DMS 273 treated with DMSO at 0.1 percent for 48 hours (cell line): ENCODE measurements around the gene ATF2.

ENCODE experiments used
- DNase-seq: peaks from one replicate; lab custom pipeline; 2025; lab: John Stamatoyannopoulos, UW

The ATF2 gene

GRCh38 chr2:175080479-175080878, 87.5 kb downstream of the ATF2 start:
- DNase-seq, result no peak

- DNase-seq, result no peak
Observed at GRCh38 chr2:175076272-175076671, 91.7 kb downstream of the ATF2 start.

GRCh38 chr2:175074478-175074877, 93.5 kb downstream of the ATF2 start:
- no peak for DNase-seq

GRCh38 chr2:175068534-175068933, 99.5 kb downstream of the ATF2 start:
- no peak for DNase-seq

GRCh38 chr2:175066411-175066810, 101.6 kb downstream of the ATF2 start:
- no peak for DNase-seq

- DNase-seq, result no peak
Observed at GRCh38 chr2:175064797-175065196, 103.2 kb downstream of the ATF2 start.

GRCh38 chr2:175063741-175064140, 104.3 kb downstream of the ATF2 start:
- DNase-seq, result no peak

GRCh38 chr2:175062787-175063585, 105.0 kb downstream of the ATF2 start:
- peak; percentile 2 for DNase-seq

- no peak for DNase-seq
Observed at GRCh38 chr2:175057078-175057685, 110.8 kb downstream of the ATF2 start.

GRCh38 chr2:175055993-175056392, 112.0 kb downstream of the ATF2 start:
- no peak for DNase-seq

- DNase-seq, result no peak
Observed at GRCh38 chr2:175054340-175054739, 113.7 kb downstream of the ATF2 start.

- no peak for DNase-seq
Observed at GRCh38 chr2:175049661-175050060, 118.3 kb downstream of the ATF2 start.

- no peak for DNase-seq
Observed at GRCh38 chr2:175048275-175048674, 119.7 kb downstream of the ATF2 start.

- DNase-seq, result no peak
Observed at GRCh38 chr2:175039490-175039889, 128.5 kb downstream of the ATF2 start.

GRCh38 chr2:175039031-175039430, 129.0 kb downstream of the ATF2 start:
- DNase-seq, result no peak

GRCh38 chr2:175037941-175038340, 130.1 kb downstream of the ATF2 start:
- no peak for DNase-seq

GRCh38 chr2:175036582-175037018, 131.4 kb downstream of the ATF2 start:
- DNase-seq, result no peak

GRCh38 chr2:175035806-175036205, 132.2 kb downstream of the ATF2 start:
- DNase-seq, result no peak

- DNase-seq, result no peak
Observed at GRCh38 chr2:175034716-175035115, 133.3 kb downstream of the ATF2 start.

- DNase-seq, result peak; percentile 31
Observed at GRCh38 chr2:175030380-175031271, 137.4 kb downstream of the ATF2 start.

GRCh38 chr2:175027755-175028154, 140.2 kb downstream of the ATF2 start:
- DNase-seq, result no peak

- DNase-seq, result no peak
Observed at GRCh38 chr2:175026385-175026784, 141.6 kb downstream of the ATF2 start.

- DNase-seq, result no peak
Observed at GRCh38 chr2:175025946-175026345, 142.1 kb downstream of the ATF2 start.
